Thyroid gland (tissue), 4 donors: Measurements from ENCODE around the gene XRN2. TPM values are rescaled to one million over a fixed set of nuclear protein-coding genes. Genes with fewer than 3 reads are reported as not detected.

Experiments
- DNase-seq, 2 donors: peaks; one replicate each; pipeline ENCODE4 v3.0.0-alpha.2; 2019
- H3K27ac ChIP-seq, 3 donors: fragments of 200-600 bp; sonication (generic); 1 replicate in 2 of 3; 2 replicates in 1 of 3; pipeline ENCODE4 v1.5.1; 2016 to 2019; ENCODE audit warnings: mild to moderate bottlenecking in 1 of 3, moderate library complexity in 1 of 3
- H3K27me3 ChIP-seq: fragments of 200-600 bp; sonication (generic); one replicate; pipeline ENCODE4 v1.5.1; 2019
- H3K36me3 ChIP-seq, 2 donors: fragments of 200-600 bp; sonication (generic); one replicate each; pipeline ENCODE4 v1.5.1; 2016 to 2019
- H3K4me1 ChIP-seq, 2 donors: fragments of 200-600 bp; sonication (generic); one replicate each; pipeline ENCODE4 v1.5.1; 2017 to 2019
- H3K4me3 ChIP-seq, 3 donors: fragments of 200-600 bp; sonication (generic); replicated peaks in 1 of 3; 1 replicate in 2 of 3; 2 replicates in 1 of 3; pipeline ENCODE4 v1.5.1; 2016; ENCODE audit warnings: mild to moderate bottlenecking in 1 of 3
- H3K9me3 ChIP-seq: fragments of 200-600 bp; sonication (generic); one replicate; pipeline ENCODE4 v1.5.1; 2017
- CTCF ChIP-seq, 6 experiments: fragments of 200-600 bp in 3 of 6; fragments of 450-650 bp in 3 of 6; sonication (generic) in 3 of 6; IDR thresholded peaks; one replicate each; pipeline ENCODE4 v1.5.1; 2016 to 2019; ENCODE audit warnings: antibody characterized with exemption in 6 of 6, mild to moderate bottlenecking in 2 of 6, inconsistent platforms in 1 of 6, moderate library complexity in 1 of 6
- POLR2A ChIP-seq, 2 donors: fragments of 450-650 bp; IDR thresholded peaks; one replicate each; pipeline ENCODE4 v1.6.1; 2017; ENCODE audit warnings: antibody characterized with exemption in 2 of 2, mild to moderate bottlenecking in 2 of 2, moderate library complexity in 1 of 2
- WGBS, 2 donors: methylation state at CpG; one replicate each; pipeline ENCODE4 v1.1.5; 2017; 5-methylcytosine and 5-hydroxymethylcytosine counted together
- intact Hi-C: fragments of 100-400 bp; cut with DNase I; formaldehyde crosslinking; loops from one replicate; pipeline ENCODE4 v1.15.1; 2023
- total RNA-seq, 4 donors: library from RNA; depleted of rRNA; stranded (reverse); fragments of >200 nt; gene quantifications; one replicate each; pipeline ENCODE4 v1.2.3, GENCODE V29; 2016

XRN2 gene
- total RNA-seq, 4 donors from 2014 or later: 76.7 to 87.5 (median 80.1) TPM

DNA sequence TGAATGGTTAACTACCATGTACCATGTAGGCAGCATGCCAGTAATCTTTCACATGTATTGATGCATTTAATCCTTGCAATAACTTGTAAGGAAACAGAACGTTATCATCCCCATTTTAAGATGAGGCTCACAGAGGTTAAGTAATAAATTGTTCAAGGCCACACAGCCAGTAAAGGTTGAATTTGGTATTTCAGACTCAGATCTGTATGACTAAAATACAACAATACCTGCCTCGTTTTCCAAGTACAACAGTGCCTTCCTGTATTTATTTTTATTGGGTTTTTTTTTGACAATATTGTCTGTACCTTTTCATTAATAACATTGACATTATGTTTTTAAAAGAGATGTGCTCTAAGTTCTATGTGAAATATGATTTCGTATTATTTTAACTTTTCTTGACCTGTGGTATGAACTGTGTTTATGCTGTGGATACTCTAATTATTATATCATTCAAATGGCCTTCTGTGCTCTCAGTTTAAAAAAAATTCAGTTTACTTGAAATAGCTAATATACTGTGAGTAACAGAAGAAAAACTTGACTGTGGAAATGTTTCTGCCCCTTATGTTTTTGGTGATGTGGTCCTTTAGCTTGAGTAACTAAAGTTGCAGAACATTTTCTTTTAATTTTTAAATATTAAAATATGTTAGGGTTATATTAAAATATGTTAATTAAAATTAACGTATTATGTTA lies 39.7 kb downstream of the XRN2 start:
- Histone ChIP-seq H3K4me3 (no peak overlapping the region), H3K9me3 (no peaks in the 10 kb centered on the region), H3K4me1 (no peaks in the 10 kb centered on the region), H3K27me3 (no peaks in the 10 kb centered on the region), H3K36me3 (peaks cover 12 to 28% of the 10 kb centered on the region in 2 donors), H3K27ac (no peak overlapping the region)
- no peak for DNase-seq
- TF ChIP-seq CTCF (IDR thresholded peaks at IDR 0.05): no peak
- TF ChIP-seq POLR2A (IDR thresholded peaks at IDR 0.05): no peak
- intact Hi-C loops: no loop called here
- 84 to 86% methylated on average over 4 of the region's 4 CpGs for WGBS, 2 donors

DNA sequence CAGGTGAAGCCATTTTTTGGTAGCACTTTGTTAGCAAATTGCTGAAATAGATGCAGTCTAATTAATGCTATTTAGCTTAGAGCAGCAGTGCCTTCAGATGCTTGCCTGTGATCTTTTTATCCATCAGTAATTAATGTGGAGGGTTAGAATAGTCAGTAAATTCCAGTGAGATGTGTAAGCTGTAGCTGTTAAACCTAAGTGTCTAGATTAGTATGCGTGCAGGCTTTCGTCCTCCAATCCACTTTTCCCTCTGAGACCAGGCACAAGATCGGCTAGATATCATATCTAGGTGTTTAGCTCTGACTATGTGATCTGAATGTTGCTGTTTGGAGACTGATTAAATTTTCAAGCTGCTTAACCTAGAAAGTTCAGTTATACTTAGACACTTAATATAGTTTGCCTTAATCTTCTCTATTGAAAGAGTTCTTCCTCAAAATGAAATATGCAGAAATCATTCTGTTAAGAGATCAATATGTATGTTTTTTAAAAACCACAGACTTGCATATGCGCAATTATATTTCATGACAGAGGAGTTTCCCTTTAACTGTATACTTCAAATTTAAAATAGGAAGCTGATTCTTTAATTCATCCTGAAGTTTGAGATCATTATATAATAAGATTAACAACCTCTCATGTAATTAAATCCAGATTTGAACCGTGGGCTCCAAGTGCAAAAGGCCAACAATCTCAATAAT lies 41.2 kb downstream of the XRN2 start:
- no peak for DNase-seq
- TF ChIP-seq POLR2A (IDR thresholded peaks at IDR 0.05) (no peak), CTCF (IDR thresholded peaks at IDR 0.05) (no peak)
- H3K27me3 ChIP-seq: no peaks in the 10 kb centered on the region
- H3K4me3 ChIP-seq: no peak overlapping the region
- H3K27ac ChIP-seq: no peak overlapping the region
- H3K4me1 ChIP-seq: no peaks in the 10 kb centered on the region
- H3K9me3 ChIP-seq: no peaks in the 10 kb centered on the region
- intact Hi-C loops: no loop called here
- H3K36me3 ChIP-seq: peaks cover 24 to 38% of the 10 kb centered on the region in 2 donors
- WGBS, 2 donors: 91 to 94% methylated on average over 5 of the region's 5 CpGs

GRCh38 chr20:21344961-21345360 lies 41.8 kb downstream of the XRN2 start:
- Histone ChIP-seq H3K4me3 (no peak overlapping the region), H3K27ac (no peak overlapping the region), H3K36me3 (peaks cover 25 to 42% of the 10 kb centered on the region in 2 donors), H3K4me1 (no peaks in the 10 kb centered on the region), H3K27me3 (no peaks in the 10 kb centered on the region), H3K9me3 (no peaks in the 10 kb centered on the region)
- no peak for DNase-seq
- intact Hi-C loops: no loop called here
- no peak for TF ChIP-seq CTCF (IDR thresholded peaks at IDR 0.05)
- 84 to 93% methylated on average over 1 of the region's 1 CpG for WGBS, 2 donors

- no peak for TF ChIP-seq POLR2A (IDR thresholded peaks at IDR 0.05)
- no peak for TF ChIP-seq CTCF (IDR thresholded peaks at IDR 0.05)
- Histone ChIP-seq H3K9me3 (no peaks in the 10 kb centered on the region), H3K36me3 (peaks cover 12 to 35% of the 10 kb centered on the region in 2 donors), H3K27me3 (no peaks in the 10 kb centered on the region), H3K27ac (no peak overlapping the region), H3K4me1 (no peaks in the 10 kb centered on the region), H3K4me3 (no peak overlapping the region)
- DNase-seq: no peak
- intact Hi-C loops: no loop called here
These were observed 49.6 kb downstream of the XRN2 start for GRCh38 chr20:21352703-21353102.

GRCh38 chr20:21353236-21353635 lies 50.1 kb downstream of the XRN2 start:
- peaks cover 12 to 34% of the 10 kb centered on the region in 2 donors for H3K36me3 ChIP-seq
- DNase-seq: no peak
- no peak overlapping the region for H3K27ac ChIP-seq
- H3K4me3 ChIP-seq: no peak overlapping the region
- no peaks in the 10 kb centered on the region for H3K27me3 ChIP-seq
- intact Hi-C loops: no loop called here
- H3K4me1 ChIP-seq: no peaks in the 10 kb centered on the region
- TF ChIP-seq POLR2A (IDR thresholded peaks at IDR 0.05) (no peak), CTCF (IDR thresholded peaks at IDR 0.05) (no peak)
- H3K9me3 ChIP-seq: no peaks in the 10 kb centered on the region
- 94 to 97% methylated on average over 1 of the region's 1 CpG for WGBS, 2 donors
